GM21737 (cell line): ENCODE measurements around the gene OVCA2.
A peak's percentile ranks its signal among the peaks of the same experiment; 100 is the strongest.

Source experiments
- ATAC-seq: cut with Tn5 transposase; IDR thresholded peaks from one replicate; pipeline ENCODE4 v1.9.1; 2021; ENCODE audit warnings: mild to moderate bottlenecking, moderate library complexity; ENCODE audit not compliant: unreplicated experiment

Gene OVCA2

DNA sequence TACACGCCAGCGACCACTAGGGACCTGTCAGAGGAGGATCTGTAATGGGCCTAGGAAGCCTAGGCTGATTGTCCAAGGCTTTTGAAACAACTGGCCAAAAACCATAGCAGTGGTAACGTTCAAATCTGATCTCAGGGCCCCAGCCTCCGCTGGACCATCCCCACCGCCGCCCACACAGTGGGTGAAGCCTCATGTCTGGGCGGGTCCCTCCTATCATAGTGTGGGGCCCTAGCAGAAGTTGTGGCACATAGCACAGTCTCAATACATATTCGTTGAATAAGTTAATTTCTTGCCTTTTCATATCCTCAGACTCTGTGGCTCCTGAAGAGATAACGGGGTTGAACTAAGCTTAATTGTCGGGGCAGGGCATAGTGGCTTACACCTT lies 11.1 kb upstream of the OVCA2 start:
- ATAC-seq = no peak

GRCh38 chr17:2033153-2033552 lies 8.7 kb upstream of the OVCA2 start:
- no peak for ATAC-seq

DNA sequence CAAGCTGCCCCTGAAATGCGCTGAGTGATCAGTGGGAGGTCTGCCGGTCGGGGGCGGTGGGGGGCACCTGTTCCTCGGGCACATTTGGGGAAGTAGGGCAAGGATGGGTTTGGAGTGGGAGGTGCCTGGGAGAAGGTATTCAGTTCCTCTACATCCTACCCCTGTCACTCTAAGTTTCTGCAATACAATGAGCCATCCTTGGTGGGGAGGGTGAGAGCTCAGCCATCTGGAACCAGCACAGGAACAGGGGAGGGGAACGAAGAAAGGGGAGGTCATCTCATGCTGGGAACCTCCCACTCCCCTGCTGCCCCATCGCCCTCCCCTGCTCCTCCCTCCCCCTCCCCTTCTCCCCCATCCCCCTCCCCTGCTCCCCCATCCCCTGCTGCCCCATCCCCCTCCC lies 7.7 kb upstream of the OVCA2 start:
- no peak for ATAC-seq

DNA sequence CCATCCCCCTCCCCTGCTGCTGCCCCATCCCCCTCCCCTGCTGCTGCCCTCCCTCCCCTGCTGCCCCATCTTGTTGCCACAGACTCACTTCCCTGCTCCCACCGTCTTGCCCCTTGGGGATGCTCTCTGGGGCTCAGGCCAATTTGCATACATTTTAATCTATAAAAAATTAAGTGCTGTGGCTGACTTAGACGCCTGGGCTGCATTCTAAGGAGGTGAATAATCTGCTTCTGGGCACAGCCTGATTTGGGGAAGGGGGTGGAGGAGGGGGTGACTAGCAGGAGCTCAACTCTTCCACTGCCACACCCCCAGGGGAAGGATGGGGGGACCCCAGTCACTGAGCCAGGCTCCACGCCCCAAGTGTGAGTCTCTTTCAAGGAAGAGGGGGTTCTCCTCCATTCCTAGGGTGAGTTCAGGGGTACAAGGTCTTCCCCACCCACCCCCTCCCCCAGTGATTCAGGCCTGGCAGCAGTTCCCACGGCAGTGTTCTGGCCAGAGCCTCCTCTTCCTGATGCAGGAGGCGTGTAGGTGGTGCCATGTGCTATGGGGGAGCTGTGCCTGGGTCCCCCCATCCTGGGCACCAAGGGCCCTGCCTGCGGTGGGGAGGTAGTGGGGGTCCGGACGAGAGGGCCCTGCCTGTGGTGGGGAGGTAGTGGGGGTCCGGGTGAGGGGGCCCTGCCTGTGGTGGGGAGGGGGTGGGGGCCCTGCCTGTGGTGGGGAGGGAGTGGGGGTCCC lies 6.8 kb upstream of the OVCA2 start:
- ATAC-seq = no peak

DNA sequence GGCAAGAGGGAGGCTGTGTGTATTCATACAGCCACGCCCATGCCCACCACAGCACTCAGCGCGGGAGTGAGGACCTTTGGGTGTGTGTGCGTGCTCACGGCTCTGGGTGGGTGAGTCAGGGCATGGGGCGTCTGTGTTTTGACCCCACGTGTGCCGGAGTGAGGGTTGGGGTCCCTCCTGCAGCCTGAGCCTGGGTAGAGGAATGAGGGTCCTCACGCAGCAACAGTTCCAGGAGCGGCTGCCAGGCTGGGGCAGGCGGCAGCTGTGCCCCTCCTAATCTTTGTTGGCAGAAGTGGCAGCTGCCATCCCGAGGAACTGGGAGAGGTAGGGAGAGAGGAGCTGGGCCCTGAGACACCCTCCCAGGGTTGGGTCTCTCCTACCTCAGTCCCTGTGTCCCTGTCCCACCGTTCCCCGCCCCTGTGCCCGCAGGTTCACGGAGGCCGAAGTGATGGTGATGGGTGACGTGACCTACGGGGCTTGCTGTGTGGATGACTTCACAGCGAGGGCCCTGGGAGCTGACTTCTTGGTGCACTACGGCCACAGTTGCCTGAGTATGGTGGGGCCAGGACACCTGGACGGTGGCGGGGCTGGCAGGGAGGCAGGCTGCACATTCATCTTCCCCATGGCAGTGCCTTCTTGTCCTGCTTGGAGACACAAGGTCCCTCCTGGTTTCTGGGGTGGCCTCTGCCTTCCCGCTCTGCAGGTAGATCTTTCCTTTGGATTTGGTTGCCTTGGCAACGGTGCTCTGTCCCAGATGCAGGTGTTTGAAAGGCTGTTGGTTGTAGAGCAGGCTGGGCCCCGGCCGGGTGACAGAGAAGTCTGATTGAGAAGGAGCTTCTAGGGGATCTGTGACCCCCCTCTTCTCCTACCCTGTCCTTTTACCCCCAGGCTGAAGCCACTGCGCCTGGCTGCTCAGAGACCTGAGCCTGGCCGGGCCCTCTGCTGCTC lies 6.0 kb upstream of the OVCA2 start:
- ATAC-seq = no peak

GRCh38 chr17:2037155-2037554 lies 4.7 kb upstream of the OVCA2 start:
- ATAC-seq = no peak

GRCh38 chr17:2040219-2040827 lies 1.5 kb upstream of the OVCA2 start:
- ATAC-seq = no peak

GRCh38 chr17:2040942-2041560 lies 771 bp upstream of the OVCA2 start:
- no peak for ATAC-seq

- ATAC-seq = no peak
Observed at GRCh38 chr17:2042390-2042847, 597 bp downstream of the OVCA2 start.

GRCh38 chr17:2042933-2043332 lies 1.1 kb downstream of the OVCA2 start:
- no peak for ATAC-seq

- ATAC-seq = no peak
Observed at GRCh38 chr17:2043785-2044184, 2.0 kb downstream of the OVCA2 start.

GRCh38 chr17:2044263-2044894 lies 2.6 kb downstream of the OVCA2 start:
- ATAC-seq = no peak

- no peak for ATAC-seq
Observed at GRCh38 chr17:2047590-2047989, 5.8 kb downstream of the OVCA2 start.

DNA sequence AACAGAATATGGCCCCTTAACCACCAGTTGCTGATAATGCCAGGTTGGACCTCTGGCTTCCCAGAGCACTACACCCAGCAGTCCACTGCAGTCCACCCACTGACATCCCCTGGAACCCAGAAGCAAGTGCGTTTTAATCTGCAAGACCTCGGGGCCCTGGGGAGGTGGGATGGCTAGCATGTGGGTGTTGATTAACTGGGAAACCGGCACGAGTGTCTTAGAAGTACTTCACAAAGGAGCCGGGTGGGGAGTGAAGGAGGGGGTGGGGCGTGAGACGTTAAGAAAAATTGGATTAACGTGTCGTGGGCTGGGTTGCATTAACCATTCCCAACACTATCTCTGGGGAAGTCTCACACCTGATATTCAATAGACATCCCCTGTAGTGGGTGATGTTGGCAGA lies 7.0 kb downstream of the OVCA2 start:
- no peak for ATAC-seq

DNA sequence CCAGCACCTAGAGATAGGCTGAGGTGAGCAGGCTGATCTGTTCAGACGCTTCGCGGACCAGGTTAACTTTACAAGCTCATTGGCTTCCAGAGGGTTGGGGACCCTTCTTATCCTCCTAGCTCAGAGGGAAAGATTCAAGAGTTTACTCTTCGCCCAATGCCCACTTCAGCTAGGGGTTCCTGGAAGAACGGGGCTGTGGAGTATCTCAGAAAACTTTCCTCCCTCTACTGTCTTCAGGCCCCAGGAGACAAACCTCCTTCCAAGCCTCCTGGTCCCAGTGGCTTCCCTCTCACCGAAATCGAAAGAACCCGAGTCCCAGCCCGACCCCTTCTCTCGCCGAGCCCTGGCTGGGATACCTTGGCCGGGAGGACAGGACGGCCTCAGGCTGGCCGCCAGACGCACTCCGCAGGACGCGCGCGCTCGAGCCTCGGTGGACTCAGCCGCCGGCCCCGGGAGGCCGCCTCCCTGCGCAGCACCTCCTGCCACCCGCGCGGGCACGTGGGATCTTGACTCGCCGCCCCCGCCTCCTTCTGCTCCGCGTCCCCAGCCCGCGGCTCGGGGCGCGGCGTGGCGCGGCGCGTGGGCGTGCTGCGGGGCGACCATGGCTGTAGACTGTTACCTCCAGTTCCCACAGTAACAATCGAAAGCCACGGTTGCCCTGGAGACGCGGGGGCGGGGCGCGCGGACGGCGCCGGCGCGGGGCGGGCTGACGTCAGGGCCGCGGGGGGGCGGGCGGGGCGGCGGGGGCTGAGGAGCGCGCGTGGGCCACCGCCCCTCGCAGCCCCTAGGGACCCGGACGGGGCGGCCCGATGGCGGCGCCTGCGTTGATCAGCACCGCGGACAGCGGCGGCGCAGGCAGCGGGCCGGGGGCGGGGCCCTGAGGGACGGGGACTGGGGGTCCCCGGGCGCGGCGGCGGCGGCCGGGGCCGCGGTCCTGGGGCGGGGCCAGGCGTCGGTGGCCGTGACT lies 7.8 kb downstream of the OVCA2 start:
- peak; percentile 38 for ATAC-seq

DNA sequence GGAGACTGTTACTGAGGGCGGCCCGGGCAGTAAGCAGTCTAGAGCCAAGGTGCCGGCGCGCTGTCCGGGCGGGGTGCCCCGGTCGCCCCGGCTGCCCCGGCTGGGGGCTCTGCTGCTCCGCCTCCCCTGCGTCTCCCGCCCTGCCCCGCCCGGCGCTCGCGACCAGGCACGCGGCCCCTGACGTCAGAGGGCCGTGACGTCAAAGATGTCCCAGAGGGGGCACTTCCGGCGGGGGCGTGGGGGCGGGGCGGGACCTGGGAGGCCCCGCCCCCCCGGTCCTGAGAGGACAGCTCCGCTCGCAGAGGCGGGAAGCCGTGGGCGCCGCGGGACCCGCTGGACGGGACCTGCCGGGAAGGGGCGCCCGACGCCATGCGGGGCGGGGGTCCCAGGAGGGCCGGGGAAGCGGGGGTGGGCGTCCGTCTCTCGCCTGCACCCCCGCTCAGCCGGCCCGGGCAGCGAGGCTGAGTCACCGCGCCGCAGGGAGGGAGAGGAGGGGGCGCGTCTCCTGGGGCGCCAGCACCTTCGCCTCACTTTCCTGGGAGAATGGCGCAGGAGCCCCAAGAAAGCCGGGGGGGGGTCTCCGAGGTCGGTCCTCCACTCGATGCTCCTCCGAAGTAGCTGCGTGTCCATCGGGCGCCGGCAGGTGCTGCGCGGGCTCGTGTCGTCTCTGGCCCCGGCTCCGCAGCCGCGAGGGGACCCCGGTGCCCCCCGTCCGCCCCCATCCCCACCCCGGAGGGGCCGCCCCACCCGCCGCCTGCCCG lies 8.7 kb downstream of the OVCA2 start:
- ATAC-seq = peak; percentile 4

GRCh38 chr17:2051061-2051932 lies 9.5 kb downstream of the OVCA2 start:
- ATAC-seq = no peak
